Nephron (organoid): ENCODE measurements around the gene NCAM2.

Experiments used
- H3K27ac Mint-ChIP-seq, 3 experiments: 2 replicates each; pipeline ENCODE4 v1.8.0; 2020; ENCODE audit warnings: mixed read lengths in 3 of 3, mild to moderate bottlenecking in 2 of 3, moderate library complexity in 1 of 3
- H3K27me3 Mint-ChIP-seq: 2 replicates; pipeline ENCODE4 v1.8.0; 2021; ENCODE audit warnings: low read depth, mild to moderate bottlenecking, moderate library complexity, mixed read lengths
- H3K36me3 Mint-ChIP-seq: 2 replicates; pipeline ENCODE4 v1.8.0; 2020; ENCODE audit warnings: low read depth, mixed read lengths
- H3K4me1 Mint-ChIP-seq: 2 replicates; pipeline ENCODE4 v1.8.0; 2020; ENCODE audit warnings: mixed read lengths
- H3K4me3 Mint-ChIP-seq, 3 experiments: 2 replicates each; pipeline ENCODE4 v1.8.0; 2020; ENCODE audit warnings: mild to moderate bottlenecking in 3 of 3, mixed read lengths in 3 of 3, moderate library complexity in 2 of 3
- H3K9me3 Mint-ChIP-seq: 2 replicates; pipeline ENCODE4 v1.8.0; 2020; ENCODE audit warnings: mixed read lengths
- TF ChIP-seq, protein P1 (sequence below), 3 experiments: fragments of 200-600 bp; sonication (generic); IDR thresholded peaks; one replicate each; pipeline ENCODE4 v1.5.0; 2021; ENCODE audit warnings: antibody characterized with exemption in 3 of 3; ENCODE audit not compliant: unreplicated experiment in 3 of 3

The NCAM2 gene

DNA sequence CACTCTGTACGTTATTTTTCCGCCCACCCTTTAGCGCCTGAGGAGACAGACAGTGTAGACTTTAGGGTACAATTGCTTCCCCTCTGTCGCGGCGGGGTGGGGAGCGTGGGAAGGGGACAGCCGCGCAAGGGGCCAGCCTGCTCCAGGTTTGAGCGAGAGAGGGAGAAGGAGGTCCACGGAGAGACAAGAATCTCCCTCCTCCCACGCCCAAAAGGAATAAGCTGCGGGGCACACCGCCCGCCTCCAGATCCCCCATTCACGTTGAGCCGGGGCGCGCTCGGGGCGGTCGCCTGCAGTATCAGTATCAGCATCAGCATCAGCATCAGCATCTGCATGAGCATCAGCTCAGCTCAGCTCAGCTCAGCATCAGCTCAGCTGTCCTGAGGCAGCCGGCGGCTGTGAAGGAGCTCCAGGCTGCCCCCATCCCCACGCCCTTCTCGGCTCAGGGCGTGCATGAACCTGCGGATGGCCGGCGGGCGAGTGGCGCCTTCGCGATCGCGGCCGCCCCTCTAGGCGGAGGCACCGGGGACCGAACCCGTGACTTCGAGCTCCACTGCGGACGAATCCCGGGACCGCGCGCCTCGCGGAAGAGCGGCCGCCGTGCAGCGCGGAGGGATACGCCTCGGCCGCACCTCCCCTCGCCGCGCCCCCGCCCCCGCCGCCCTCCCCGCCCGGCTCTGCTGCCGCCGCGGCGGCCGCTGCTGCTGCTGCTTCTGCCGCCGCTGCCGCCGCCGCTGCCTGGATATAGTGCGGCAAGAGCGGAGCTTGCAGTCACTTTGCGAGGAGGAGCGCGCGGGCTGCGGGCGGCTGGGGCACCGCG is at the start of gene NCAM2:
TSS of gene NCAM2 (plus strand) at position 774 of the 820 bp plus-strand sequence.
- TF ChIP-seq, protein P1, sequence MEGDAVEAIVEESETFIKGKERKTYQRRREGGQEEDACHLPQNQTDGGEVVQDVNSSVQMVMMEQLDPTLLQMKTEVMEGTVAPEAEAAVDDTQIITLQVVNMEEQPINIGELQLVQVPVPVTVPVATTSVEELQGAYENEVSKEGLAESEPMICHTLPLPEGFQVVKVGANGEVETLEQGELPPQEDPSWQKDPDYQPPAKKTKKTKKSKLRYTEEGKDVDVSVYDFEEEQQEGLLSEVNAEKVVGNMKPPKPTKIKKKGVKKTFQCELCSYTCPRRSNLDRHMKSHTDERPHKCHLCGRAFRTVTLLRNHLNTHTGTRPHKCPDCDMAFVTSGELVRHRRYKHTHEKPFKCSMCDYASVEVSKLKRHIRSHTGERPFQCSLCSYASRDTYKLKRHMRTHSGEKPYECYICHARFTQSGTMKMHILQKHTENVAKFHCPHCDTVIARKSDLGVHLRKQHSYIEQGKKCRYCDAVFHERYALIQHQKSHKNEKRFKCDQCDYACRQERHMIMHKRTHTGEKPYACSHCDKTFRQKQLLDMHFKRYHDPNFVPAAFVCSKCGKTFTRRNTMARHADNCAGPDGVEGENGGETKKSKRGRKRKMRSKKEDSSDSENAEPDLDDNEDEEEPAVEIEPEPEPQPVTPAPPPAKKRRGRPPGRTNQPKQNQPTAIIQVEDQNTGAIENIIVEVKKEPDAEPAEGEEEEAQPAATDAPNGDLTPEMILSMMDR (IDR thresholded peaks at IDR 0.05; ENCODE audit: unreplicated experiment in 3 of 3) = no peak
- Mint-ChIP-seq H3K27ac (no peak within 1 kb of the TSS), H3K4me3 (peak within 1 kb of the TSS; percentile 84 to 91 (median 89)), H3K27me3 (peaks cover 34% of the 10 kb centered on the region), H3K36me3 (no peaks in the 10 kb centered on the region), H3K9me3 (no peaks in the 10 kb centered on the region), H3K4me1 (no peaks in the 10 kb centered on the region)

DNA sequence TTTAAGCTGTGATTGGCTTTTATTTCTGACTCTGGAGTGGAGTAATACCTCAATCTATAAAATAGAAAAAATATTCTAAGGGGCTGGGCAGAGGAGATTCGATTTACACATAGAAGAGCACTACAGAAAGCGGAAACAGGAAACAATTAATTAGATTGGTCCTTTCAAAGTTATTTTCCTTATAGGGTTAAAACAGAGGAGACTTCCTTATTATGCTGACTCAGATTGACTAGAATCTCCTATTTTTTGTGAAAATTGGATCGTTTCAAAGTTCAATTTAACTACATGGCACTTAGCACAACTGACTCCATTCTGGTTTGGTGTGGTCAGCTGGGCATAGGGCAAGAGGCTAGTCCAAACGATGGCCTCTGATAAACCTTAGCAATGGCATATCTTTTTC is 48.3 kb upstream of the NCAM2 start:
- H3K27me3 Mint-ChIP-seq = no peaks in the 10 kb centered on the region
- no peaks in the 10 kb centered on the region for H3K36me3 Mint-ChIP-seq
- peaks cover 8% of the 10 kb centered on the region for H3K4me1 Mint-ChIP-seq
- H3K27ac Mint-ChIP-seq = no peak overlapping the region
- H3K4me3 Mint-ChIP-seq = no peak overlapping the region
- TF ChIP-seq, protein P1 (IDR thresholded peaks at IDR 0.05; ENCODE audit: unreplicated experiment in 3 of 3) = no peak
- H3K9me3 Mint-ChIP-seq = peaks cover 3% of the 10 kb centered on the region

DNA sequence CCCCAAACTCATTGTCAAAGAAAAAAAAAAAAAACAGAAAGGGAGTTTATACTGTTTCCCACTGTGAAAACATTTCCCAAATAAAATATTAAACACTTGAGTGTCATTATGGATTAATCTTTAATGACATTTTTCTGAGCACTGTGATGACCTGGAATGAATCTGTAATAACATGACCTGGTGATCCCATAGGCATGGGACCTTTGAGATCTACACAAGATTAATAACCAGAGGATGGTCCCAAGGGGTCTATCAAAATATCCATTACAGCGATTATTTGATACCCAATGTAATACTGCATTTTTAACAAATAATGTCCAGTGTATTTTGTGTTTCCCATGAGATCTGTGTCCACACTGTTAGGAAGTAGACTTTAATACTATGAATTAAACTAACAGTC is 32.4 kb upstream of the NCAM2 start:
- Mint-ChIP-seq H3K36me3 (no peaks in the 10 kb centered on the region), H3K4me3 (no peak overlapping the region), H3K27ac (no peak overlapping the region), H3K4me1 (peaks cover 6% of the 10 kb centered on the region), H3K9me3 (no peaks in the 10 kb centered on the region), H3K27me3 (no peaks in the 10 kb centered on the region)
- TF ChIP-seq, protein P1 (IDR thresholded peaks at IDR 0.05; ENCODE audit: unreplicated experiment in 3 of 3) = no peak

DNA sequence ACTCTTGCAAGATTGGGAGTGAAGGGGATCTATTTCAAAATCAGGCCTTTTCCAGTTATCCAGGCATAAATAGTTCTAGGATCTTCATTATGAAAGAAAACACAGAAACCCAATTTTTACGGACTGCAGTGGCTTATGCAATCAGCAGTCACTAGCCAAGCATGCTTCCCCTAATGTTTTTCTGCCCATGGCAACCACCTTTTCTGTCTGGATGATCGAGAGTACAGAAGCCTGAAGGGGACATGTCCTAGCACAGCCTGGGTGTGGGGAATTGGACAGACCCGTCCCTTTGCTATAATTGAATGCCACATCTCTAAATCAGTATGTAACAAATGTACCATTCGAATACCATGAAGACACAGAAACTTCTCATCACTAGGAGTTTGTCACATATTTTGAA is 29.8 kb upstream of the NCAM2 start:
- Mint-ChIP-seq H3K36me3 (no peaks in the 10 kb centered on the region), H3K4me1 (peaks cover 13% of the 10 kb centered on the region), H3K4me3 (no peak overlapping the region), H3K27me3 (no peaks in the 10 kb centered on the region), H3K27ac (no peak overlapping the region), H3K9me3 (peaks cover under 1% of the 10 kb centered on the region)
- TF ChIP-seq, protein P1 (IDR thresholded peaks at IDR 0.05; ENCODE audit: unreplicated experiment in 3 of 3) = no peak

DNA sequence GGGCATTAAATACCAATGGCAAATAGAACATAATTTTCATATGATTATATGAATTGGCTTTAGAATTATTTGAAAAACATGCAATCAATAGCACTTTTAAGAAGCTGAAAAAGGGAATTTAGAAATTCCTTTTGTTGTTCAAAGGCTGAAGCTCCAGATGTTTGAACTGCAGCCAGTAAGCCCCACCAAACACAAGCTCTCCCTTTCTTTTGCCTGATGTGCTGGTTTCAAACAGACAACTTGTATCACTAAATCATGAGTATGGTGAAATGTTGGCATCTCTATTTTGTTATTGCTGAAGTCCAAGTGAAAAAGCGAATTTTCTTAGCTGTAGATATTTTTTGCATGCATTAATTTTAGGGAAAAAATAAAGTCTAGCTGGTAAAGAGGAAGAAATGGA is 27.5 kb upstream of the NCAM2 start:
- Mint-ChIP-seq H3K36me3 (no peaks in the 10 kb centered on the region), H3K4me1 (peaks cover 13% of the 10 kb centered on the region), H3K4me3 (no peak overlapping the region), H3K27ac (no peak overlapping the region), H3K9me3 (peaks cover 4% of the 10 kb centered on the region), H3K27me3 (no peaks in the 10 kb centered on the region)
- TF ChIP-seq, protein P1 (IDR thresholded peaks at IDR 0.05; ENCODE audit: unreplicated experiment in 3 of 3) = no peak
